Keratinocyte (primary cell): ENCODE results near the gene ATN1.

Experiments
- CTCF ChIP-seq, 3 experiments: IDR thresholded peaks in 1 of 3; conservative IDR thresholded peaks in 1 of 3; optimal IDR thresholded peaks in 1 of 3; 2 replicates in 2 of 3; 3 replicates in 1 of 3; pipeline versions ENCODE3 to v1.5.1; 2011; ENCODE audit warnings: low read length in 3 of 3, mild to moderate bottlenecking in 3 of 3, moderate library complexity in 2 of 3, control low read depth in 1 of 3, inconsistent platforms in 1 of 3; ENCODE audit not compliant: insufficient read depth in 2 of 3; ENCODE audit errors: extremely low read depth in 1 of 3
- EZH2 ChIP-seq: IDR thresholded peaks from one replicate; pipeline ENCODE4 v1.6.1; 2012; ENCODE audit warnings: inconsistent platforms, mild to moderate bottlenecking, low read length, moderate library complexity

GRCh38 chr12:6974180-6974579, 46.4 kb downstream of the ATN1 start:
- TF ChIP-seq CTCF (optimal IDR thresholded peaks at IDR 0.05 in 1 of 3, IDR thresholded peaks at IDR 0.05 in 1 of 3, conservative IDR thresholded peaks at IDR 0.05 in 1 of 3; ENCODE audit: extremely low read depth in 1 of 3, insufficient read depth in 2 of 3, low read length in 3 of 3), result no peak
- TF ChIP-seq EZH2, result no peak
